HG03457 (cell line): Measurements from ENCODE around the gene FMNL3.
A peak's percentile ranks its signal among the peaks of the same experiment; 100 is the strongest.
"Not testable (repeated sequence)": the region's sequence is repeated elsewhere in the genome, so short reads cannot be mapped to it uniquely, and the experiment has no call there.

ENCODE experiments used
- ATAC-seq: cut with Tn5 transposase; IDR thresholded peaks from one replicate; pipeline ENCODE4 v1.9.1; 2021; ENCODE audit warnings: moderate number of reproducible peaks; ENCODE audit not compliant: unreplicated experiment

Gene FMNL3

DNA sequence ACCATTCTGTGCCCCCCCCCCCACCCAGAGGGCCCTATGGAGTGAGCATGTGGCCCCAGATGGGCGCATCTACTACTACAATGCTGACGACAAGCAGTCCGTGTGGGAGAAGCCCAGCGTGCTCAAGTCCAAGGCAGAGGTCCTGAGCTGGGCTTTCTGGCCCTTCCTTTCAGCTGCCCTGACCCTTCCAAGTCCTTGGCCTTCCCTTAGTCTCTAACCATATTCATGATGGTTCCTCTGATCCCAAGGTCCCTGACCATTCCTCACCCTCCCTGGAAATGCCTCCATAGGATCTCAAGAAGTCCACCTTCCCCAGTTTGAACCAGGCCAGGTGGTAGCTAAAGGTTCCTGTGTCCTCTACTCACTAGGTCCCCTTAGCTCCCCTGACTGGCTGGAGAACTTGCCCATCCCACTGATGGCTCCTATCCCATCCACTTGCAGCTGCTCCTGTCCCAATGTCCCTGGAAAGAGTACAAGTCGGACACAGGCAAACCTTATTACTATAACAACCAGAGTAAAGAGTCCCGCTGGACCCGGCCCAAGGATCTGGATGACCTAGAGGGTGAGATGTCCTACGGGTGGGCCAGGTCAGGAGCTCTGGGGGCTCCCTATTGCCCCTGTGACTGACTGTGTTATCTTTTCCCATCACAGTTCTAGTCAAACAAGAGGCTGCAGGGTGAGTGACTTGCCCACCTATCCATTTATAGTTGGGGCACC is 74.1 kb downstream of the FMNL3 start:
- no peak for ATAC-seq

DNA sequence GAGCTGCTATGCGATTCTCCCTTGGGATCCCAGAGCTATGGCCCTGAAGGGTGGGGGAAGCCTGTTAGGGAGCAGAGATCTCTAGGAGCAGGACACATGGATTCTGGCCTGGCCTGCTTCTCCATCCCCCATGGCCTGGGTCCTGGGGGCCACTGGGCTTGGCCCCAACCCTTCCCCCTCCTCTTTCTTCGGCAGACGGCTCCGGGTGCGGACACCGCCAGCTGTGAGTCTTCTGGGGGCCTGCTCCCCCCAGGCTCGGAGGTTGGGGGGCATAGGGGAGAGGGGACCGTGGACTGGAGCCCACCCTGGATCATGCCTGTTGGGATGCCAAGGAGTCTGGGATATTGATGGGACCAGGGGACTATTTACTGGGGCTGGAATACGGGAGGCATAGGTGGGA is 74.8 kb downstream of the FMNL3 start:
- ATAC-seq: no peak

DNA sequence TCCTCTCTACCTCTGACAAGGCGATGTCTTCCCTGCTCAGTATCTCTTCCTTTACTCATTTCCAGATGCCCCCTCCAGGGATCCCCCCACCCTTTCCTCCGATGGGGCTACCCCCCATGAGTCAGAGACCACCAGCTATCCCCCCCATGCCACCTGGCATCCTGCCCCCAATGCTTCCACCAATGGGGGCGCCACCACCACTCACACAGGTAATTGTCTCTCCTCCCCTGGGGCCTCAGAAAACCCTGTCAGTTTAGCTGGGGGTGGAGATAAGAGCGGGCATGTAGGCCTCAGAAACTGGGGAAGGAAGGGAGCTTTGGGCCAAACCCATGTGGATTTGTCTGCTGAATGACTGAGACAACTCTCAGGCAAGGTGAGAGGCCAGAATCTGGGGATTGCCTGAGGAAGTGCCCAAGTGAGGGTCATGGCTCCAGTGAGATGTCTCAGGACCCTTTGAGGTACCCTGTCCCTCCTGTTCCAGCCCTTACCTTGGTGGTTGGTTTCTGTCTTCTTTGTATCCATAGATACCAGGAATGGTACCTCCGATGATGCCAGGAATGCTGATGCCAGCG is 75.8 kb downstream of the FMNL3 start:
- ATAC-seq: no peak

GRCh38 chr12:49627752-49628360 is 79.3 kb downstream of the FMNL3 start:
- ATAC-seq: no peak

DNA sequence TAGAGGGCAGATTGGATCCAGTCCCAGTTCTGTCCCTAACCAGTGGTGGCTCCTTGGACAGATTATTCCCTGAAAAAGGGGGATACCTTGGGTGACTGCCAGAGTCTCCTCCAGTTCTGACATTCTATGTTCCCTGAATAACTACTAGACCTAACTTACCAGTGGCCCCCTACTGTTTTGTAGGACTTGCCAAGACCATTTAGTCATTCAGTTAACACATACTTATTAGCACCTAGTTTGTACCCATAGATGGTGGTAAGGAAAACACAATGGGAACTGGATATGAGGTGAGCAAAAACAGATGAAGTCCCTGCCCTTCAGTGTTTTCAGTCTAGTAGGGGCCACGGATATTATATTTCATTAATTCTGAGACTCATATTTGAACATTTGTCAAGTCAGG is 80.4 kb downstream of the FMNL3 start:
- ATAC-seq: no peak

DNA sequence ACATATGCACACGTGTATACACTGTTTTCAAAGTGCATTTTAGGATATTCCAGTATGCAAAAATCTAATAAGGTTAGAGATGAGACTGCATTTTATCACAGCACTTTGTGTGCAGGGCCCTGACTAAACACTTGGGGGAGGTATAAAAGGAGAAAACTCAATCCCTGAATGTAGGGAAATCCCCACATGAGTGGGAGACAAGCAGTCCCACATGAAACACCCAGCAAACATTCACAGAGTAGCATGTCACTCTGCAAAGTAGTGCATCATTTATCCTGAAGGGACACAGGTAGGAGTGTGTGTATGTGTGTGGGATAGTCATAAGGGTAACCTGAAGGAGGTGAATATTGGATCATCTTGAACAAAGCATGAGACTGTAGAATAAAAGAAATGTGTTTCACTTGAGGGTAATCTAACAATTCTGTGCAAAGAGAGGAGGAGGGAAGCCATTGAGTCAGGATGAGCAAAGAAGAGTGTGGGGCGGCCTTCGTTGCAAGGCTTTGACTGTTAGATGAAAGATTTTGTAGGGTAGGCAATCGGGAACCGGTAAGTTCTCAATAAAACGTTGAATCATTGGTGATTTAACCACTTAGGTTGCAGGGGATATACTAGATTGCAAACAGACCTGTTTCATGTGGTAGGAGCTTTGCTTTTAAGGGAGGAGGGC is 80.9 kb downstream of the FMNL3 start:
- no peak for ATAC-seq

- ATAC-seq: no peak
Measured at GRCh38 chr12:49624921-49625577, 82.2 kb downstream of the FMNL3 start.

DNA sequence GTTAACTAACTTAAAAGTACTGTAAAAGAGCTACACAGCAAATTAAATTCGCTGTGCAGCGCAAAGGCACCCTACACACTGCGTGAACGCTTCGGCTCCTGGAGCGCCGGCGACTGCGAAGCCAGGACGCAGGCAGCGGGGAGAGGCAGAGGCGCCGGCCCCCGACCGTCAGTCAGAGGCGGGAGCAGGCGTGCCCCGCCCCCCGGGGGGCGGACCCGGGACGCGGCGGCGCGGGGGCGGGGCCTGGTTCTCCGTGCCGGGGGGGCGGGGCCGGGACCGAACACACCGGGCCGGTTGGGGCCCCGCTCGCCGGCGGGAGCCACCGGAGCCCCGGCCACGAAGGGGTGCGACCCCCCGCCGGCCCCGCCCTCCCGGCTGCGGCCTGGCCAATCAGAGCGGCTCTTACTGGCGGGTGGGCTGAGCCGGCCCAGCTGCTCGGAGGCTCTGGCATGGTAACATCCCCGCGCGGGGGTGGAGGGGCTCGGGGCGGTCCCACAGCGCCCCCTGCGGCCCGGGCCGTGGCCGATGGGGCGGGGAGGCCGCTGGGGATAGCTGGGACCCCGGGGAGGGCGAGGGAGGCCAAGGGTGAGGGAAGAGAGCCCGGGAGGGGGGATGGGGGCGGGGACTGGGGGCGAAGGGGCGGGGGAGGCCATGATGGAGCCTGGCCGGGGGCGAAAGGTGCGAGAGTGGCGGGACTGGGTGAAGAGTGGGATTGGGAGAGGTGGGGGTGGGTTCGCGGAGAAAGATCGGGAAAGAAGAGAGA is 83.9 kb downstream of the FMNL3 start, which contains the start of gene PRPF40B:
Gene PRPF40B (plus strand): TSS at position 420 of the 763 bp plus-strand sequence. CDS start 30 bp downstream, at position 450.
- ATAC-seq: peak; percentile 47

- ATAC-seq: peak; percentile 21
Measured at GRCh38 chr12:49622501-49623141, 84.6 kb downstream of the FMNL3 start.

- no peak for ATAC-seq
Measured at GRCh38 chr12:49621651-49622500, 85.3 kb downstream of the FMNL3 start.

GRCh38 chr12:49619286-49619685 is 87.9 kb downstream of the FMNL3 start:
- ATAC-seq: no peak

GRCh38 chr12:49618576-49618975 is 88.6 kb downstream of the FMNL3 start:
- ATAC-seq: no peak

DNA sequence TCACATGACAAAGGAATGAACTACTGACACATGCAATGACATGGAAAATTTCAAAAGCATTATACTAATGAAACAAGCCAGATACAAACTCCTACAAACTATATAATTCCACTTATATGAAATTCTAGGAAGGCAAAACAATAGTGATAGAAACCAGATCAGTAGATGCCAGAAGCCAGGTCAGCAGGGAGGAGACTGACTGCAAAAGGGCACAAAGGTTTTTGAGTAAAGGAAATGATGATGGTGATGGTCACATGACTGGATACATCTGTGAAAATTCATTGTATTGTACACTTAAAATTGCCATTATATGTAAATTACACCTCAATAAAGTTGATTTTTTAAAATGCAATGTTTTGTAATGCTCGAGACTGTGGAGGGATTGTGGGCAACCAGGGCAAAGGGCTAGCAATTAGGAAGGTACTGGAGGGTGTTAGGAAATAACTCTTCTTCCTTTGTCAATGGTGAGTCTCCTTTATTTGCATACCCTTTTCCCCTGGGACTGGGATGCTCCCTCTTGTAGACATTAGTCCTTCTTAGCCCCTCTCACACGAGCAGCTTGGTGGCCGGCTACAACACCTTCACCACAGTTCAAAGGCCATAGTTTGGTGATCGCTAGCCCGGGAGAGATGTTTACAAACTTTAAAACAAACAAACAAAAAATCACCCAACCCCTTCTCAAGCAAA is 90.5 kb downstream of the FMNL3 start:
- no peak for ATAC-seq

- ATAC-seq: no peak
Measured at GRCh38 chr12:49615725-49616124, 91.5 kb downstream of the FMNL3 start.

GRCh38 chr12:49612210-49612609 is 95.0 kb downstream of the FMNL3 start:
- ATAC-seq: no peak

- not testable (repeated sequence) for ATAC-seq
Measured at GRCh38 chr12:49610785-49611184, 96.4 kb downstream of the FMNL3 start.

GRCh38 chr12:49609875-49610154 is 97.4 kb downstream of the FMNL3 start:
- ATAC-seq: no peak

- ATAC-seq: no peak
Measured at GRCh38 chr12:49609059-49609874, 97.9 kb downstream of the FMNL3 start.
